OCI-LY1 (cell line): ENCODE results near the gene PATZ1.

Experiments
- EZH2 ChIP-seq: fragments of 200-600 bp; sonication (generic), shearing (Covaris generic); IDR thresholded peaks from 2 replicates; pipeline ENCODE4 v1.8.0; 2017; ENCODE audit warnings: borderline replicate concordance, mixed run types, mild to moderate bottlenecking, antibody characterized with exemption, low read length, moderate library complexity, mixed read lengths
- TF ChIP-seq, protein P1 (sequence below): fragments of 200-600 bp; sonication (generic), shearing (Covaris generic); IDR thresholded peaks from 2 replicates; pipeline ENCODE4 v1.5.1; 2017; ENCODE audit warnings: mild to moderate bottlenecking, antibody characterized with exemption, low read length, moderate library complexity, mixed read lengths

DNA sequence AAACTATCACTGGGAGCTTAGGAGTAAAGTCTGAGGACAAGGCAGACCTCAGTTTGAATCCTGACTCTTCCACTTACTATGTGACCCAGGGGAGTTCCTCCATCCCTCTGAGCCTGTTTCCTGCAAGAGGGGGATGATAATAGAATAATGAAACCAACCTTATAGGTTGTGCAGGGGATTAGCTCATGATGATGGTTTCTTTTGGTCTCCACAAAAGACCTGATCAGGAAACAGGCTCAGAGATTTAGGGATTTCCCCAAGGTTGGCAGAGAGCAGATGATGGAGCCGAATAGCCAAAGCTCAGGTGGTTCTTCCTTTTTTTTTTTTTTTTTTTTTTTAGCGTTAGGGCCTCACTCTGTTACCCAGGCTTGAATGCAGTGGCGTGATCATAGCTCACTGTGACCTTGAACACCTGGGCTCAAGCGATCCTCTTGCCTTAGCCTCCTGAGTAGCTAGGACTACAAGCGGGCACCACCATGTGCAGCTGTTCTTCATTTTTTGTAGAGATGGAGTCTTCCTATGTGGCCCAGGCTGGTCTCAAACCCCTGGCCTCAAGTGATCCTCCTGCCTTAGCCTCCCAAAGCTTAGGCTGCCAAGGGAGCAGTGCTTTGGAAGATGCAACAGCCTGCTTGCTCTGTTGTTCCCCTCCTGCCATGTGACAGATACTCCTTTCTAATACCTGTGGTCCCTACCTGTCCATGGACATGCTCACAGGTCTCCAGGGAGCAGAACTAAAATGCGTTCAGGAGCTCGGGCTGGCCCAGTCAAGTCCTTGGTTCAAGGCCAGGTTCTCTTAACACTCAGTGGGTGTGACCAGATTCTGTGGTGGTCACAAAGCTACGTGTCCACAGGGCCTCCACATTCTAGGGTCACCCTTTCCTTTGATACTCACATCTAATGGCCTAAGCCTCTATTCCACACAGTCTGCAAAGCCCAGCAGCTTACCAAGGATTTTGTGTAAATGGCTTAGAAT is 22.3 kb downstream of the PATZ1 start:
- TF ChIP-seq, protein P1, sequence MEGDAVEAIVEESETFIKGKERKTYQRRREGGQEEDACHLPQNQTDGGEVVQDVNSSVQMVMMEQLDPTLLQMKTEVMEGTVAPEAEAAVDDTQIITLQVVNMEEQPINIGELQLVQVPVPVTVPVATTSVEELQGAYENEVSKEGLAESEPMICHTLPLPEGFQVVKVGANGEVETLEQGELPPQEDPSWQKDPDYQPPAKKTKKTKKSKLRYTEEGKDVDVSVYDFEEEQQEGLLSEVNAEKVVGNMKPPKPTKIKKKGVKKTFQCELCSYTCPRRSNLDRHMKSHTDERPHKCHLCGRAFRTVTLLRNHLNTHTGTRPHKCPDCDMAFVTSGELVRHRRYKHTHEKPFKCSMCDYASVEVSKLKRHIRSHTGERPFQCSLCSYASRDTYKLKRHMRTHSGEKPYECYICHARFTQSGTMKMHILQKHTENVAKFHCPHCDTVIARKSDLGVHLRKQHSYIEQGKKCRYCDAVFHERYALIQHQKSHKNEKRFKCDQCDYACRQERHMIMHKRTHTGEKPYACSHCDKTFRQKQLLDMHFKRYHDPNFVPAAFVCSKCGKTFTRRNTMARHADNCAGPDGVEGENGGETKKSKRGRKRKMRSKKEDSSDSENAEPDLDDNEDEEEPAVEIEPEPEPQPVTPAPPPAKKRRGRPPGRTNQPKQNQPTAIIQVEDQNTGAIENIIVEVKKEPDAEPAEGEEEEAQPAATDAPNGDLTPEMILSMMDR: no peak
- no peak for TF ChIP-seq EZH2
